ENCODE data around the gene GNG11. TPM values are rescaled to one million over a fixed set of nuclear protein-coding genes. Genes with fewer than 3 reads are reported as not detected.
"Not testable (repeated sequence)": the region's sequence is repeated elsewhere in the genome, so short reads cannot be mapped to it uniquely, and the experiment has no call there.

GNG11 gene
- total RNA-seq, 1 experiment from 2014 or later: 265 TPM

GRCh38 chr7:93911242-93911641, 10.3 kb upstream of the GNG11 start:
- DNase-seq (ENCODE audit: low read depth): not testable (repeated sequence)

- not testable (repeated sequence) for DNase-seq (ENCODE audit: low read depth)
Measured at GRCh38 chr7:93911661-93912060, 9.9 kb upstream of the GNG11 start.

GRCh38 chr7:93913197-93913596, 8.3 kb upstream of the GNG11 start:
- no peak for DNase-seq (ENCODE audit: low read depth)

- peak; percentile 94 for DNase-seq (ENCODE audit: low read depth)
Measured at GRCh38 chr7:93914581-93915066, 6.9 kb upstream of the GNG11 start.

GRCh38 chr7:93915206-93915842, 6.2 kb upstream of the GNG11 start:
- DNase-seq (ENCODE audit: low read depth): not testable (repeated sequence)

- DNase-seq (ENCODE audit: low read depth): not testable (repeated sequence)
Measured at GRCh38 chr7:93915888-93916287, 5.6 kb upstream of the GNG11 start.

- not testable (repeated sequence) for DNase-seq (ENCODE audit: low read depth)
Measured at GRCh38 chr7:93916315-93916714, 5.2 kb upstream of the GNG11 start.

- no peak for DNase-seq (ENCODE audit: low read depth)
Measured at GRCh38 chr7:93920496-93921182, 896 bp upstream of the GNG11 start.

- DNase-seq (ENCODE audit: low read depth): no peak
Measured at GRCh38 chr7:93921186-93921585, 349 bp upstream of the GNG11 start.

- no peak for DNase-seq (ENCODE audit: low read depth)
Measured at GRCh38 chr7:93923296-93923695, 1.8 kb downstream of the GNG11 start.

GRCh38 chr7:93923942-93924341, 2.4 kb downstream of the GNG11 start:
- no peak for DNase-seq (ENCODE audit: low read depth)

GRCh38 chr7:93926800-93927199, 5.3 kb downstream of the GNG11 start:
- DNase-seq (ENCODE audit: low read depth): no peak

- no peak for DNase-seq (ENCODE audit: low read depth)
Measured at GRCh38 chr7:93927585-93927984, 6.0 kb downstream of the GNG11 start.

- DNase-seq (ENCODE audit: low read depth): no peak
Measured at GRCh38 chr7:93931655-93932054, 10.1 kb downstream of the GNG11 start.

GRCh38 chr7:93933156-93933555, 11.6 kb downstream of the GNG11 start:
- no peak for DNase-seq (ENCODE audit: low read depth)

- no peak for DNase-seq (ENCODE audit: low read depth)
Measured at GRCh38 chr7:93935102-93935501, 13.6 kb downstream of the GNG11 start.

GRCh38 chr7:93937818-93938217, 16.3 kb downstream of the GNG11 start:
- no peak for DNase-seq (ENCODE audit: low read depth)

GRCh38 chr7:93938293-93938692, 16.8 kb downstream of the GNG11 start:
- DNase-seq (ENCODE audit: low read depth): no peak

GRCh38 chr7:93941945-93942344, 20.4 kb downstream of the GNG11 start:
- DNase-seq (ENCODE audit: low read depth): no peak

- no peak for DNase-seq (ENCODE audit: low read depth)
Measured at GRCh38 chr7:93943816-93944540, 22.4 kb downstream of the GNG11 start.

GRCh38 chr7:93944673-93945072, 23.1 kb downstream of the GNG11 start:
- DNase-seq (ENCODE audit: low read depth): no peak

GRCh38 chr7:93945083-93945482, 23.5 kb downstream of the GNG11 start:
- DNase-seq (ENCODE audit: low read depth): no peak
